CD4-positive, alpha-beta T cell treated with Interleukin-21 for 1 hour (primary cell): ENCODE results near the gene TOGARAM2.
"Not testable (repeated sequence)": the region's sequence is repeated elsewhere in the genome, so short reads cannot be mapped to it uniquely, and the experiment has no call there.

Experiments
- DNase-seq: peaks from one replicate; pipeline ENCODE4 v3.0.0-alpha.2; 2020

The TOGARAM2 gene

GRCh38 chr2:28977176-28977875 lies 3.8 kb upstream of the TOGARAM2 start:
- no peak for DNase-seq

- DNase-seq, result not testable (repeated sequence)
Observed at GRCh38 chr2:28978001-28978400, 3.1 kb upstream of the TOGARAM2 start.

GRCh38 chr2:28978606-28979005 lies 2.5 kb upstream of the TOGARAM2 start:
- DNase-seq, result no peak

GRCh38 chr2:28979041-28979440 lies 2.1 kb upstream of the TOGARAM2 start:
- no peak for DNase-seq

DNA sequence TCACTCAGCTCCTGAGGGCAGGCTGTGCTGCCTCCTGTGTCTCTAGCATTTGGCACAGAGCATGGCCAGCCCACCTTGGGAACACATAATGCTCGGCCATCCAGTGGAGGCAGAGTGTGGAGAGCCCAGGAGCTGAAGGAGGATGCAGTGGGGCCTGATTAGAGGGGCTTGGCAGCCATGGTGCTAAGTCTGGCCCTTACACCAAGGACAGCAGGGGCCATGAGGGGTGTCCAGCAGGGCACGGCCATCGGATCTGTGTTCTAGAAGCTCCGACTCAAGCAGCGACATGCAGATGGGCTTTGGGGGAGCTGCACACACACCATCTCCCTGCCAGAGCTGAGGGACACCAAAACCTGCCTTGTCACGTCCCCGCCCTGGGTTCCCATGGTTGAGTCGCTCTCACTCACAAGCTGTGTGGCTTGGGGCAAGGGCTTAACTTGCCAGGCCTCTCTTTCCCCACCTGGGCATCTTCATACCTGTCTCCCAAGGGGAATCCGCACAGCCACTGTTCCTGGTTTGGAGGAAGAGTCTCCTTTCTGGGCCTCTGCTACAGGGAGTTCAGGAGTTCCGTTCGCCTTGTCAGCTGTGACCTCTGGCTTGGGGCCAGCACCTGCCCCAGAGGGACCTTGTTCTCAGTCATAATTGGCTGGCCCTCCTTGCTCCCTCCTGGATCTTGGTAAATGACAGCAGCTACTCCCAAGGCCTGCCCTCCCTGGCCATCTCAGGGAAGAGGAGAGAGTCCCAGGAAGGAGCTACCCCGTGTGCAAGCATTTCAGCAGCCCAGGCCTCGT lies 1.3 kb upstream of the TOGARAM2 start:
- no peak for DNase-seq

DNA sequence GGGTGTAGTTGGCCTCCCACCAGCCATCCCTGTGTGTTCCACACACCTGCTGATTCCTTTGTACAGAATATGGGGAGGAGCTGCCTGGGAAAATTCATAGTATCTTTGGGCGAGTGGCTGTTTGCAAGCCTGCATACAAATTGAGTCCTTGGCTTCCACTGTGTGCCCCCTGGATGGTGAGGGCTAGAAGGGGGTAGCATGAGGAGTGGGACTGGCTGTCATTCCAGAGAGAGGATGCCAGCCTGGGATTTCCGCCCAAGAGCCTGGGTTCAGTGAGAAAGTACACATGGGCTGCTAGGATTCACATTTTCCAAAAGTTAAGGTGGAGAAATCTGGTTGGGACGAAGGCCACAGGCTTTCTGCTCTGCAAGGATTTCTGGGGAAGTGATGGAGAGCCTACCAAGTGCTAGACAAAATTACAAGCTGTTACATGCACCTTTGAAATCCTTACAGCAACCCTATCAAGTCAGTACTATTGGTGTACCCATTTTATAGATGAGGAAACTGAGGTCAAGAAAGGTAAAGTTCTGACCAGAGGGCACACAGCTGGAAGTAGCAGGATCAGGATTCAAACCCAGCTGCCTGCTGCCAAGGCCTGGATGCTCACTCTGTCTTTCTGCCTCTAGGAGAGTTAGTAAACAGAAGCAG lies 606 bp upstream of the TOGARAM2 start:
- no peak for DNase-seq

DNA sequence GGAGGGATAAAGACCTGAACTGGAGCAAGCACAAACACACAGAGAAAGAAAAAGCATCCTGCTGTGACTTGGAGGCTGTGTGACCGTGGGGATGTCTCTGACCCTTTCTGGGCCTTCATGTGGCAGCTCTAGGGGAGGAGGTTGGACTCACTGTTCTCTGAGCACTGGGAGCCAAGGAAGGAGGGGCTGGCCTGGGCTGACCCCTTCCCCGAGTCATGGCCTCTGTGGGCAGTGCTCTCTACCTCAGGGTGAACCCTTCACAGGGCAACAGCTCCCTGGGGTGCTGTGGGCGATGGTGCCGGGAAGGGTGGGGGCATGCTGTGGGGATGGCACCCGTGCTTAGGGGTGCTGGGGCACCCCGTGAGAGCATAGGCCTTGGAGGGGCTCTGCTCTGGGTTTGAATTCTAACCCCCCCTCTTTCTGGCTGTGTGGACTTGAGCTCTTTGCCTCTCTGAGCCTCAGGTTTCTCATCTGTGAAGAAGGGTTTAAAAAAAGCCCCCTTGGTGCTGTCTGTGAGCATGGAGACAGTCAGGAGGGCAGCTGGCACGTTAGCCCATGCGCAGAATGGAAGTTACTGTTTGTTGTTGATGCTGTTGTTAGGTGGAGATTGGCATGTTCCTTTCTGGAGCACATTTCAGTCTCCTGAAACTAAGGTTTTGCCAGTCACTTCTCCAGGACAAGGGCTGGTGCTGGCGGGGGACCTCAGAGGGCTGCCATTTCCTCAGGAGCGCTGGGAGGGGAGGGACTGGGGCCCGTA lies 700 bp downstream of the TOGARAM2 start:
- no peak for DNase-seq

DNA sequence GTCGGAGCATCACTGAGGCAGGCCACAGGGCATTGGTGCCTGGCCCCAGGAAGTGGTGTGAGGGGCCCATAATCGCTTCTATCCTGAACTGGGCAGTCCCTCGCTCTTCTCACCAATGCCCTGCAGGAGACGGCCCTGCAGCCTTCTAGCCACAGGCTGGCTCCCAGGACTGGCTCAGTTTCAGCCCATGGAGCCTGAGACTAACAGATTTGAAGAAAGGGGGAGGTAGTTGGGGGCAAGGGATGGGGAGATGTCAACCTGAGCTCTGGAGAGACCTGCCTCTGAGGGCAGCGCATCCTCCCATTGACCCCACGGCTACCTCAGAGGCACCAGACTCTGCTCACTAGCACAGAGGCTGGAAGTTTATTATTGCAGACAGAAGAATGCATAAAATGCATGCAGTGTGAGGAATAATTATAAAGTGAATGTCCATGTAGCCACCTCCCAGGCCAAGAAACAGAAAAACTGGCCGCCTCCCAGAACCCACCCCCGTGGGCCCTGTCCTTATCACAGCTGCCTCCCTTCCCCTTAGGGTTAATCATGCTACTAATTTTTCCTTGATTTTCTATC lies 1.4 kb downstream of the TOGARAM2 start:
- DNase-seq, result no peak

GRCh38 chr2:28986429-28986828 lies 5.3 kb downstream of the TOGARAM2 start:
- DNase-seq, result no peak

- DNase-seq, result no peak
Observed at GRCh38 chr2:28989973-28990372, 8.9 kb downstream of the TOGARAM2 start.

- no peak for DNase-seq
Observed at GRCh38 chr2:28990445-28990844, 9.3 kb downstream of the TOGARAM2 start.

DNA sequence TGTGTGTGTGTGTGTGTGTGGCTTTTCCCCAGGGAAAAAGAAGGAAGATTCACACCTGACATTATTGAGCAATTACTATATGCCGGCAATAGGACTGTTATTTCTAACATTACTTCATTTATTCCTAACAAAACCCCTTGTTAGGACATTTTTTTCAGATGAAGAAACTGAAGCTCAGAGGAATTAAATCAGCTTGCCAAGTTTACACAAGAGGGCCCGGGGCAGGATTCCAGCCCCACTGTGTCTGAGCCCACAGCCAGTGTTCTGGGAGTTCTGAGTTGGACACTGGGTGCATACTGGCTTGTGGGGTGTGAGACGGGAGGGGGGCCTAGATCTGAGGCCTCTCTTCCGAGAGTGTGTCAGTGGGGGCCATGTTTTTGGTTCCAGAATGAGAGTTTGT lies 9.9 kb downstream of the TOGARAM2 start:
- no peak for DNase-seq

GRCh38 chr2:28991460-28991859 lies 10.4 kb downstream of the TOGARAM2 start:
- no peak for DNase-seq

GRCh38 chr2:28993206-28993960 lies 12.3 kb downstream of the TOGARAM2 start:
- no peak for DNase-seq

DNA sequence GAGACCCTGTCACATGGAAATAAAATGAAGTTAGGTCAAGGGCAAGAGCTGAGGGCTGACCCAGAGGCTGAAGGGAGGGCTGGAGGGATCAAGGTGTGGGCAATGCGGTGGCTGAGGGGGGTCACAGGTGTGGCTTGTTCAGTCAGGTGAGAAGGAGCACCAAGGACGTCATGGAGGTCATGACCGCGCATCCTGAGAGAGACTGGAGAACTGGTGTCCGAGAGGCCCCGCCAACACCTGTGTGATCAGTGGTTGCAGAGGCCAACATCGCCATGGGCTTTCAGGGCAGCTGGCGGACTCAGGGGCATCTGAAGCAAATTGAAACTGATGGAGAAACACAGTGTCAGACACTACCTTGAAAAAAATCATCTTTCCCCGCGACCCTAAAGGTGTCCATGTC lies 13.0 kb downstream of the TOGARAM2 start:
- DNase-seq, result no peak

- no peak for DNase-seq
Observed at GRCh38 chr2:28994679-28995078, 13.6 kb downstream of the TOGARAM2 start.

DNA sequence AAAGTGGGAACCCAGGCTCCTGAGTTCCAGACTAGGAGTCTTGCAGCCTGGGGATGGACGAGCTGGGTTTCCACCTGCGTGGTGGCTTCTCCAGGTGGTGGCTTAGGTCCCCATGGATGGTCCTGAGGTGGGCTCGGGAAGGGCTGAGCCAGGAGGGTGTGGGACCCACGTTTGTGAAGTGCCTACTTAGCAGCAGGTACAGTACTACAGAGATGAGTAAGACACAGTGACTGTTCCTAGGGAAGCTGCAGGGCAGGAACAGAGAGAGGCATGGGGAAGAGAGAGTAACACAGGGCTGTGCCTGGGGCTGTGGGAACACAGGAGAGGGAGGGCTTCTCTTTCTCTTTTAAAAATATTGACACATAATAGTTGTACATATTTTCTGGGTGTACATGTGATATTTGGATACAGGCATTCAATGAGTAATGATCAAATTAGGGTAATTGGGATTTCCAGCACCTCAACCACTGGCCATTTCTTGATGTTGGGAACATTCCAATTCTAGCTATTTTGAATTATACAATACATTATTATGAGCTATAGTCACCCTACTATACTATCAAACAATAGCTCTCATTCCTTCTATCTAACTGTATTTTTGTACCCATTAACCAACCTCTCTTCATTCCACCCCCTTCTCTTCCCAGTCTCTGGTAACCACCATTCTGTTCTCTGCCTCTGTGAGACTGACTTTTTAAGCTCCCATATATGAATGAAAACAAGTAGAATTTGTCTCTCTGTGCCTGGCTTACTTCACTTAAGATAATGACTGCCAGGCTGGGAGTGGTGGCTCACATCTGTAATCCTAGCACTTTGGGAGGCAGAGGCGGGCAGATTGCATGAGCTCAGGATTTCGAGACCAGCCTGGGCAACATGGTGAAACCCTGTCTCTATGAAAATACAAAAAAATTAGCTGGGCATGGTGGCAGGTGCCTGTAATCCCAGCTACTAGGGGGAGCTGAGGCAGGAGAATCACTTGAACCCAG lies 15.0 kb downstream of the TOGARAM2 start:
- DNase-seq, result no peak

DNA sequence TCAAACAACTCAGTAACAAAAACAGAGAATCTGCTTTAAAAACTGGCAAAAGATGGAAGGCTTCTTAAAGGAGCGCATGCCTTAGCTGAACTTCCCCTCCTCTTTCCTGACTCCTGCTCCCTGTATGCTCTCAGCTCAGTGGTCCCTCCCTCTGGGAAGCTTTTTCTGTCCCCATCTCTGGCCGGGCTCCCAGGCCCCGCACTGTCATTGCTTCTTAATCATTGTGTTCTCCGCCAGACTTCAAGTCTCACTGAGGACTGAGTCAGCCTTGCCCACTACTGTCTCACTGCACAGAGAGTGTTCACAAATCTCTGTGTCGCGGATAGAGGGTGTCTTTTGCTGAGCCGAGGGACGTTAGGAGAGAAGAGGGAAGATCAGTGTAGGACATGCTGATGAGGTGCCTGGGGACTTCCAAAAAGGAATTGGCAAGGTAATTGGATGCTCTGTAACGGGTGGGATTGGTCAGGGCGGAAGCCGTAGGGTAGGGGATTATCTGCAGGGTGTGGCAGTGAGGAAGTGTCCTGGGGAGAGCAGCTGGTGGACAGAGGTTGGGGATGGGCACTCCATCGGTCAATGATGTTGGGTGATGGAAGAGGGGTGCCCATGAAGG lies 16.2 kb downstream of the TOGARAM2 start:
- no peak for DNase-seq

GRCh38 chr2:28997847-28998735 lies 17.0 kb downstream of the TOGARAM2 start:
- DNase-seq, result no peak
